ENCODE results near the gene CCDC40. TPM values are rescaled to one million over a fixed set of nuclear protein-coding genes. Genes with fewer than 3 reads are reported as not detected.

Gene CCDC40
- total RNA-seq, 1 donor from 2014 or later = 9.5 TPM

- no peaks in the 10 kb centered on the region for H3K4me1 Mint-ChIP-seq (ENCODE audit: unreplicated experiment)
- no peak overlapping the region for H3K4me3 Mint-ChIP-seq (ENCODE audit: unreplicated experiment)
- no peaks in the 10 kb centered on the region for H3K9me3 Mint-ChIP-seq (ENCODE audit: unreplicated experiment)
- no peak for DNase-seq (ENCODE audit: extremely low spot score, unreplicated experiment)
- no peaks in the 10 kb centered on the region for H3K36me3 Mint-ChIP-seq (ENCODE audit: unreplicated experiment)
- no peak for TF ChIP-seq CTCF (IDR thresholded peaks at IDR 0.05)
- peaks cover 12% of the 10 kb centered on the region for H3K27me3 Mint-ChIP-seq (ENCODE audit: unreplicated experiment)
- H3K27ac Mint-ChIP-seq (ENCODE audit: unreplicated experiment) = no peak overlapping the region
Observed at GRCh38 chr17:80091376-80091775, 54.9 kb downstream of the CCDC40 start.

- no peaks in the 10 kb centered on the region for H3K4me1 Mint-ChIP-seq (ENCODE audit: unreplicated experiment)
- H3K9me3 Mint-ChIP-seq (ENCODE audit: unreplicated experiment) = no peaks in the 10 kb centered on the region
- no peak overlapping the region for H3K27ac Mint-ChIP-seq (ENCODE audit: unreplicated experiment)
- no peak overlapping the region for H3K4me3 Mint-ChIP-seq (ENCODE audit: unreplicated experiment)
- no peak for DNase-seq (ENCODE audit: extremely low spot score, unreplicated experiment)
- H3K36me3 Mint-ChIP-seq (ENCODE audit: unreplicated experiment) = no peaks in the 10 kb centered on the region
- H3K27me3 Mint-ChIP-seq (ENCODE audit: unreplicated experiment) = peaks cover 9% of the 10 kb centered on the region
- no peak for TF ChIP-seq CTCF (IDR thresholded peaks at IDR 0.05)
Observed at GRCh38 chr17:80092959-80093358, 56.5 kb downstream of the CCDC40 start.

GRCh38 chr17:80095038-80095843, 58.8 kb downstream of the CCDC40 start:
- H3K9me3 Mint-ChIP-seq (ENCODE audit: unreplicated experiment) = no peaks in the 10 kb centered on the region
- TF ChIP-seq CTCF (IDR thresholded peaks at IDR 0.05) = no peak
- no peaks in the 10 kb centered on the region for H3K36me3 Mint-ChIP-seq (ENCODE audit: unreplicated experiment)
- no peaks in the 10 kb centered on the region for H3K4me1 Mint-ChIP-seq (ENCODE audit: unreplicated experiment)
- no peak overlapping the region for H3K27ac Mint-ChIP-seq (ENCODE audit: unreplicated experiment)
- peaks cover 7% of the 10 kb centered on the region for H3K27me3 Mint-ChIP-seq (ENCODE audit: unreplicated experiment)
- no peak for DNase-seq (ENCODE audit: extremely low spot score, unreplicated experiment)
- no peak overlapping the region for H3K4me3 Mint-ChIP-seq (ENCODE audit: unreplicated experiment)

- no peaks in the 10 kb centered on the region for H3K9me3 Mint-ChIP-seq (ENCODE audit: unreplicated experiment)
- no peak for DNase-seq (ENCODE audit: extremely low spot score, unreplicated experiment)
- H3K4me1 Mint-ChIP-seq (ENCODE audit: unreplicated experiment) = peaks cover 4% of the 10 kb centered on the region
- no peaks in the 10 kb centered on the region for H3K36me3 Mint-ChIP-seq (ENCODE audit: unreplicated experiment)
- H3K4me3 Mint-ChIP-seq (ENCODE audit: unreplicated experiment) = no peak overlapping the region
- peaks cover 7% of the 10 kb centered on the region for H3K27me3 Mint-ChIP-seq (ENCODE audit: unreplicated experiment)
- TF ChIP-seq CTCF (IDR thresholded peaks at IDR 0.05) = no peak
- no peak overlapping the region for H3K27ac Mint-ChIP-seq (ENCODE audit: unreplicated experiment)
Observed at GRCh38 chr17:80095844-80096475, 59.5 kb downstream of the CCDC40 start.

- Mint-ChIP-seq H3K4me3 (ENCODE audit: unreplicated experiment) (no peak overlapping the region), H3K27me3 (ENCODE audit: unreplicated experiment) (peaks cover 6% of the 10 kb centered on the region), H3K27ac (ENCODE audit: unreplicated experiment) (no peak overlapping the region), H3K4me1 (ENCODE audit: unreplicated experiment) (peaks cover 5% of the 10 kb centered on the region), H3K9me3 (ENCODE audit: unreplicated experiment) (no peaks in the 10 kb centered on the region), H3K36me3 (ENCODE audit: unreplicated experiment) (no peaks in the 10 kb centered on the region)
- TF ChIP-seq CTCF (IDR thresholded peaks at IDR 0.05) = no peak
- DNase-seq (ENCODE audit: extremely low spot score, unreplicated experiment) = no peak
Observed at GRCh38 chr17:80096561-80097021, 60.1 kb downstream of the CCDC40 start.
